WERI-Rb-1 (cell line): ENCODE measurements around the gene TRAPPC10.

Experiments
- DNase-seq: peaks from one replicate; pipeline ENCODE4 v3.0.0-alpha.2; 2020
- H3K27ac ChIP-seq: fragments of 250-450 bp; sonication (Bioruptor Pico); 2 replicates; pipeline ENCODE4 v1.5.1; 2020; ENCODE audit warnings: mild to moderate bottlenecking, moderate library complexity
- H3K27me3 ChIP-seq: fragments of 250-450 bp; sonication (Bioruptor Pico); 2 replicates; pipeline ENCODE4 v1.5.1; 2021; ENCODE audit warnings: mild to moderate bottlenecking, low read depth, moderate library complexity; ENCODE audit not compliant: insufficient read depth, severe bottlenecking
- H3K36me3 ChIP-seq: fragments of 250-450 bp; sonication (Bioruptor Pico); 2 replicates; pipeline ENCODE4 v1.5.1; 2020; ENCODE audit warnings: mild to moderate bottlenecking, moderate library complexity
- H3K4me3 ChIP-seq: 2 replicates; pipeline ENCODE4 v1.5.1; 2011; ENCODE audit warnings: low read depth, mild to moderate bottlenecking, control low read depth, low read length
- H3K9me3 ChIP-seq: fragments of 250-450 bp; sonication (Bioruptor Pico); 2 replicates; pipeline ENCODE4 v1.5.1; 2021; ENCODE audit warnings: mild to moderate bottlenecking, moderate library complexity; ENCODE audit not compliant: severe bottlenecking
- CTCF ChIP-seq: IDR thresholded peaks from 2 replicates; pipeline ENCODE4 v1.5.1; 2011; ENCODE audit warnings: low read depth, mild to moderate bottlenecking, control low read depth, inconsistent platforms, low read length

The TRAPPC10 gene

GRCh38 chr21:43983860-43984420 lies 28.2 kb upstream of the TRAPPC10 start:
- peaks cover 27% of the 10 kb centered on the region for H3K36me3 ChIP-seq
- DNase-seq, result no peak
- no peak overlapping the region for H3K27ac ChIP-seq
- no peaks in the 10 kb centered on the region for H3K9me3 ChIP-seq
- no peak overlapping the region for H3K4me3 ChIP-seq
- TF ChIP-seq CTCF, result no peak
- H3K27me3 ChIP-seq, result no peaks in the 10 kb centered on the region

- H3K27ac ChIP-seq, result no peak overlapping the region
- peaks cover 27% of the 10 kb centered on the region for H3K36me3 ChIP-seq
- no peaks in the 10 kb centered on the region for H3K9me3 ChIP-seq
- DNase-seq, result no peak
- TF ChIP-seq CTCF, result no peak
- no peaks in the 10 kb centered on the region for H3K27me3 ChIP-seq
- no peak overlapping the region for H3K4me3 ChIP-seq
Observed at GRCh38 chr21:43984905-43985689, 27.0 kb upstream of the TRAPPC10 start.

- DNase-seq, result no peak
- Histone ChIP-seq H3K4me3 (no peak overlapping the region), H3K27ac (no peak overlapping the region), H3K36me3 (peaks cover 23% of the 10 kb centered on the region), H3K27me3 (no peaks in the 10 kb centered on the region), H3K9me3 (no peaks in the 10 kb centered on the region)
- no peak for TF ChIP-seq CTCF
Observed at GRCh38 chr21:43985690-43986251, 26.3 kb upstream of the TRAPPC10 start.

- Histone ChIP-seq H3K4me3 (no peak overlapping the region), H3K36me3 (peaks cover 13% of the 10 kb centered on the region), H3K9me3 (no peaks in the 10 kb centered on the region), H3K27ac (no peak overlapping the region), H3K27me3 (no peaks in the 10 kb centered on the region)
- TF ChIP-seq CTCF, result no peak
- no peak for DNase-seq
Observed at GRCh38 chr21:43986544-43987451, 25.3 kb upstream of the TRAPPC10 start.

- no peaks in the 10 kb centered on the region for H3K27me3 ChIP-seq
- peaks cover 6% of the 10 kb centered on the region for H3K36me3 ChIP-seq
- no peak for TF ChIP-seq CTCF
- H3K27ac ChIP-seq, result no peak overlapping the region
- no peaks in the 10 kb centered on the region for H3K9me3 ChIP-seq
- H3K4me3 ChIP-seq, result no peak overlapping the region
- DNase-seq, result no peak
Observed at GRCh38 chr21:43987509-43987908, 24.6 kb upstream of the TRAPPC10 start.
